SU-DHL-6 (cell line): ENCODE results near the gene WNT11.

ENCODE experiments used
- CTCF ChIP-seq: fragments of 200-600 bp; sonication (generic); IDR thresholded peaks from one replicate; pipeline ENCODE4 v1.5.1; 2017; ENCODE audit warnings: antibody characterized with exemption, mild to moderate bottlenecking, low read length, moderate library complexity; ENCODE audit not compliant: insufficient read depth, poor library complexity, severe bottlenecking
- EZH2phosphoT487 ChIP-seq: fragments of 200-600 bp; sonication (generic), shearing (Covaris generic); conservative IDR thresholded peaks from 2 replicates; pipeline ENCODE4 v1.6.1; 2018; ENCODE audit warnings: mild to moderate bottlenecking, antibody characterized with exemption, low read length, moderate library complexity, mixed read lengths

GRCh38 chr11:76216536-76217325 lies 10.4 kb upstream of the WNT11 start:
- TF ChIP-seq CTCF (no peak), EZH2phosphoT487 (no peak)
